GM08714 (cell line): ENCODE results near the gene KIAA1755.
"Not testable (repeated sequence)": the region's sequence is repeated elsewhere in the genome, so short reads cannot be mapped to it uniquely, and the experiment has no call there.

Experiments
- H3K4me3 ChIP-seq: fragments of 200-500 bp; sonication (Bioruptor generic); 2 replicates; pipeline ENCODE4 v1.5.1; 2014; ENCODE audit warnings: mild to moderate bottlenecking, low read length, inconsistent platforms
- ZNF274 ChIP-seq: IDR thresholded peaks from 2 replicates; pipeline ENCODE4 v1.6.1; 2012; ENCODE audit warnings: mild to moderate bottlenecking, low read depth, low read length

KIAA1755 gene

DNA sequence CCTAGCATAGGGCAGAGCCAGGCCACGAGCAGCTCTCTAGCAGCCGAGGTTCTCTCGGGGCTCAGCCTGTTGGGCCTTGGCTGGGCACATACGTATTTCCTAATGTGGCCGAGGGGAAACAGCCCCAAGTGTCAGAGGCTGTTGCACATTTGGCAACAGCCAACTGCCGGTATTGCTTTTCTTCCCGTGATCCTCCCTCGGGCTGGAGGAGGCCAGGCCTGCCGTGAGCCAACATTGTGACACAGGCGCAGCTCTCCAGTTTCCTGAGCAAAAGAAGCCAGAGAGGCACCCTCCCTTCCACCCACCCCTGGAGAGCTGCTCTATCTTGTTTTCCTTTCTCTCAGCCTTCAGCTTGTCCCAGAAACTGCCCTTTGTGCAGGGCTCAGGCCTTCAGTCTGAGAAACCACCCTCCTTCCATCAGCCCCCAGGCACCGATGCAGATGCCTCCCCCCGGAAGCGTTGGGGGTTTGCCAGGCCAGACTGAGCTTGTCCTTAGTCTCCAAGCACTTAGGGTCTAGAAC, 38.3 kb upstream of the KIAA1755 start:
- no peak overlapping the region for H3K4me3 ChIP-seq
- TF ChIP-seq ZNF274, result no peak

DNA sequence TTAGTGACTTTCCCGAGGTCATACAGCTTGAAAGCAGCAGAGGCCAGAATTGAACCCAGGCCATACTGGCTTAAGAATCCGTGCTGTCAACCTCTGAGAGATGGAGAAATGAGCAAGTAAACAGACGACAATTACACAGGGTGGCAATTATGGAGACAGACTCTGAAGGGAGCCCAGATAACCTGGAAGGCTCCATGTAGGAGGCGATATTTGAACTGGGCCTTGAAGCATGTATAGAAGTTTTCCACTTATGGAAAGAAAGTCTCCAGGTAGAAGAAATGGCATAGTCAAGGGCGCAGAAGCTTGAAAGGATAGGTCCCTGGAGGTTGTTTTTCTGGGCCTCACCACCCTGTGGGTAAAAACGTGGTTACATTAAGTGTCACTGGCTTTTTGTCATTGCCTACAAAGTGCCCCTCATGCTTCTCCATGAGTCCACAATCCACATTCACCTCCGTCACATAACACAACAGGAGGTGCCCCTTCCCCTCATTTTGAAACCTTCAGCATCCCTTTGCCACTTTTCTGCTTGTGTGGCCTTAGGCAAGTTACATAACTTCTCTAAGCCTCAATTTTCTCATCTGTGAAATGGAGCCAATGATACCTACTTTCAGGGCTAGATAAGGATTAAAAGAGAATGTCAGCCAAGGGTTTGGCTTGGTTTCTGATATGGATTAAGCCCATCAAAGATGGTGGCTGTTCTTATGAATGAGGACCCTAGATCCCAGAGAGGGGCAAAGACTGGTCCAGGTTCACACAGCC, 37.6 kb upstream of the KIAA1755 start:
- TF ChIP-seq ZNF274, result no peak
- no peak overlapping the region for H3K4me3 ChIP-seq

DNA sequence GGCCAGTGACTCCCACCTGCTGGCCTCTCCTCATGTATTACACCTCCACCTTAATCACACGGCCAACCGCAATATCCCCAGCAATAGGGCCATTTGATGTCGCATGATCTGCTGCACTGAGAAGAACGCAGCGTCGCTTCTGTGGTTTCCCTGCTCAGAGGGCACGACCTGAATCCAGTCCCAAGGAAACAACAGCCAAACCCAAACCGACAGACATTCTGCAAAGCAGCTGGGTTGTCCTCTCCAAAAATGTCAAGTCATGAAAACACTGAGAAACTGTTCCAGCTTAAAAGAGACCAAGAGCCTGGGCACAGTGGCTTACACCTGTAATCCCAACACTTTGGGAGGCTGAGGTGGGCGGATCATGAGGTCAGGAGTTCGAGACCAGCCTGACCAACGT, 35.9 kb upstream of the KIAA1755 start:
- H3K4me3 ChIP-seq, result no peak overlapping the region
- no peak for TF ChIP-seq ZNF274

DNA sequence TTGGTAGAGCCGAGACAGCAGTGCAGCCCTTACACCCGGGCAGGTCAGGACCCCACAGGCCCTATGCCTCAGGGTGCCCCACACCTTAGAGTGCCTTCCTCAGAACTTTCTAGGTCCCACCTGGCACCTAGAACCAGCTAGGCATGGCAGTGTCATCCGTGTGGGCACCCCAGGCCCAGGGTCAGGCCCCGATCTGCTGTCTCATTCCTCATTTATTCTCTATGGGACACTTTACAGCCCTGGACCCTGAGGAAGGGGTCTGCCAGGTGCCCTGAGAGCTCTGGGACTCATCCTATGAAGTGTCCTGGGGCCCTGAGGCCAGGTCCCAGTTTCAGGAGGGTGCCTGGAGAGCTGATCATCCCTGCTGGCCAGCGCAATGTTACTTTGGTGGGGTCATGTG, 35.3 kb upstream of the KIAA1755 start:
- no peak overlapping the region for H3K4me3 ChIP-seq
- no peak for TF ChIP-seq ZNF274

DNA sequence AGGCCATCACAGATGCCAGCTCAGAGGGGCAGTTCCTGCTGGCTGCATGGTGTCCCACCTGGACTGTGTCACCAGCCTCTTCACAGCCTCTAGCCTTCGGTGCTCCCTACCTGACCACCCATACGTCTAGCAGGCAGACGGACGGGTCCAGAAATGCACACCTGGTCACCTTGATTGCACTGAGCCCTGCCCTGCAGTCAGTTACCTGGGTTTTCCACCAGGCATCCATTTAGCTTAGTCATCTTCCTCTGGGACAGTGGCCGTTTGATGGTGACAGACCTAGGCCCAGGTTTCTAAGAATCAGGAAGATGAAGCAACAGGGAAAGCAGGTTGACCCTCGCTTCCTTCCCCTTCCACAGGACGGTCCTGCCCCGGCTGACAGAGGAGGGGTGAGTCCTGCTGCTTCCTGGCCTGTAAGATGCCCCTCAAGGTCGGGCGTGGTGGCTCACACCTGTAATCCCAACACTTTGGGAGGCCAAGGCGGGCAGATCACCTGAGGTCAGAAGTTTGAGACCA, 33.6 kb upstream of the KIAA1755 start:
- no peak overlapping the region for H3K4me3 ChIP-seq
- no peak for TF ChIP-seq ZNF274

DNA sequence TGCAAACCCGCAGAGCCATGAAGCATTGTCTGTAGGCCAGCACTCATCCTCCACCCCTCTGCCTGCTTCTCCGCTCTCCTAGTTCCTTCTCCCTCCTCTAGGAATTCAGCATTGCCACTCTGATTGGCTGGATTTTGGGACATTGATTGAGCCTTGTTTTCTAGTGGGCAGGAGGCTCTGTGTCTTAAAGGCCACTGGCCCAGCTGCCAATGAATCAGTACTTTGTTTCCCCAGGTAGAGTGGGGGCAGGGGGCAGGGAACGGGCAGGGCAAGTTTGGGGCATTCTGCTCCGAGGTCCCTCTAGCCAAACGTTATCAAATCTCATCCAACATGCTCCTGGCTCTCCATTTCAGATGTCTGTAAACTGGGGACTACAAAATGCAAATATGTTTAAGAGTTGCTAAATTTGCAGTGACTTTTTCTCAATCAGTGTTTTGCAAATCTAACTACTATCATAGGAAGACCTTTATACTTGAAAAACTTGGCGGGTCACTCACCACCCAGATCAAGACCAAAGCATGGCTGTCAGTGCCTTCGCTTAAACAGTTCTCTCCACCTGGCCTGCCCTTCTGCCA, 33.0 kb upstream of the KIAA1755 start:
- H3K4me3 ChIP-seq, result no peak overlapping the region
- TF ChIP-seq ZNF274, result no peak

DNA sequence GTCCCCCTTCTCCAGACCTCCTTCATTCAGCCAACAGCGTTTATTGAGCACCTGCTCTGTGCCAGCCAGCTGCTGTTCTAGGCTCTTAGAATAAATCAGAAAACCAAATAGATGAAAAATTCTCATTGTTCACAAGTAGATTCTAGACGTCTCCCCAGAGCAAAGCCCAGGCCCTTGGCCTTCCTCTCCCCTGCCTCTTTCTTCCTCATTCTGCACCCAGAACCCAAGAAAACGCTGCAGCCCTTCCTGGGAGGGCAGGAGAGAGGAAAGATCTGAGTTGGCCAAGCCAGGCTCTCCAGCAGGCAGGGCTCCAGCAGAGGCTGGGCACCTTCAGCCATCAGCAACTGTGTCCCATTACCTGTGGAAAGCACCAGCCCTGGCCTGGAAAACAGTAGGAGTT, 31.4 kb upstream of the KIAA1755 start:
- no peak for TF ChIP-seq ZNF274
- H3K4me3 ChIP-seq, result no peak overlapping the region

DNA sequence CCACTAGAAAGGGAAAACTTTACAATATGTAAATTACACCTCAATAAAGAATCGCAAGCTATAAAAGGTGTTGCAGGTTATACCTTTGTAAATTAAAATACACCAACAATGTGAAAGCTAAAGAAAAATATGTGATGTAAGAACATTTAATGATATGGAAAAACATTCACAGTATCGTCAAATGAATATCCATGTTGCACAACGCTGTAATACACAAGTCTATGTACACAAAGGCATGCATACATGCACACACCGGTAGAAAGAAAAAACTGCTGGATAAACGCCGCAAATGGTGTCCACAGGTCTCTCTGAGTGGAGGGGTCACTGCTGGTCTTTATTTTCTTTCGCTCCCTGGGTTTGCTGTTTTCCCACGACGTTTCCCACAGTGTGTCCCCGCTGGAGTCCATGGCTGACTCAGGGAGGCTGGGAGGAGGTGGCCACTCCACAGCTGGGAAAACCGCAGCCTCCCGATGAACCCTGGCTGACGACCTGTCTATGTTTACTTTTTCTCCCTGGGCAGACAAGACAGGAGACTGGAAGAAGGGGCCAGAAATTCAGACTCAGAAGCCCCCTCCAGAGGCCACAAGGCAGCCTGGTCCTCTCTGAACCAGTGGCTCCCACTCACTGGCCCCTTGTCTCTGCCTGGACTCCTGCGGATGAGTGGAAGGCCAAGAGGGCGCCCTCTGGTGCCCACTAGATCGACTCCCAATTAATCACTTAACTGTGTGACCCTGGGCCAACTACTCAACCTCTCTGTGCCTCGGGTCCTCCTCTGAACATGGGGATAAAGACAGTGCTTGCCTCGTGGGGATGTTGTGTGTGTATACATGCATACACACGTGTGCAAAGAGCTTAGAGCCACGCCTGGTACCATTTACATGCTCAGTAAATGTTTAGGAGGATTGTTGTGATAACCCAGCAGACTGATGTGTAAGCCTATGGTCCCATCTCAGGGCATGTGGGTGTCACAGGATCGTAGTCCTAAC, 30.6 kb upstream of the KIAA1755 start:
- TF ChIP-seq ZNF274, result no peak
- no peak overlapping the region for H3K4me3 ChIP-seq

DNA sequence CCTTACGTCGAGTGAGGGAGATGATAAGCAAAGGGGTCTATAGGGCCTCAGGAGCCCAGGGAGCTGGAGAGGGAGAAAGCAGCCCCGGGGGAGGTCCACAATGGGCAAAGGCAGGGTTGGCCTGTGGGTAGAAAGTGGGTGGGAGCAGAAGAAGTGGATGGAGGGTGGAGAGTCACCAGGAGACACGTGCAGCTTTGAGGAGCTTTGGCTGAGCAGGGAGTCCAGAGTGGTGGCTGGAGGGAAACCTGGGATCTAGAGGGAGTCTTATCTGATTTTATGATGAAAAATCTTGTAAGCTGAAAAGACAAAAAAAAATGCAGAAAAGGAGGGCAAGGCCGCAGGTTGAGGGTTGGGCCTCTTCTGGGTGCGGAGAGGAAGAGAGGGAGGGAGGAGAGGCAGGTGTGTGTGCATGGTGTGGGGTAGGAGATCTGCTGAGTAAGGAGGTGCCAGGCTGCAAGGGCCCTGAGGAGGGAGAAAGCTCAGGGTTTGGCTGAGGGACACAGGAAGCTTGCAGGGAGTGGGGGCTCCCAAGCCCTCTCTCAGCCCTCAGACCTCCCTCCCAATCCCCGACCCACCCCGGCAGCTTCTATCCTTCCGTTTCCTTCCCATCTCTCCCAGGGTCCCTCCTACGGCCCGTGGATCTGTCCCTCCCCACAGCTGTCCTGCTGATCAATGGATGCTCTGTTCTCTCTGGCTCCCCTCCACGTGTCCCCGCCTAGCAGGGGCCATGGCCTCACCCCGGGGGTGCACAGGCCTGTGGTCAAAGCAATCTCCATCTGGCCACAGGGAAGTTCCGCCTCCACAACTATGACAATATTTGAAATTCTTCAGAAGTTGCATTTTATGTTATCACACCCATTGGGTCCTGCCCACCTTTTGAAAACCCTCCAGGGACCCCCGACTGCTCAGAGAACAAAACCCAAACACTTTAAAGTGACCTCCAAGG, 26.3 kb upstream of the KIAA1755 start:
- H3K4me3 ChIP-seq, result no peak overlapping the region
- no peak for TF ChIP-seq ZNF274

DNA sequence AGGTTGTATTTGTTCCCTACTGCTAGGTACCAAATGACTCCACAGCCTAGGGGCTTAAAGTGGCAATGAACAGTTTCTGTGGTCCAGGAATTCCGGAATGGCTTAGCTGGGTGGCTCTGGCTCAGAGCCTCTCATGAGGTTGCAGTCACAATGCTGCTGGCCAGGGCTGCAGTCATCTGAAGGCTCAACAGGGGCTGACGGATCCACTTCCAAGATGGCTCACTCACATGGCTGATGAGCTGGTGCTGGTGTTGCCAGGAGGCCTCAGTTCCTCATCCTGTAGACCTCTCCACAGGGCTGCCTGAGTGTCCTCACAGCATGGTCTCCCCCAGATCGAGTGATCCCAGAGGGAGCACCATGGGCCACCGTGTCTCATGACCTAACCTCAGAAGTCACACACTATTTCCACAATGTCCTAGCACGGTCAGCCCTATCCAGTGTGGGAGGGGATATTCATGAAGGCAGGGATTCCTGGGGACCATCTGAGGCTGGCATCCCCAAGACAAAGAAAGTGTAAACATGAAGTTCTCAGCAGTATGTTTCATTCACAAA, 24.4 kb upstream of the KIAA1755 start:
- TF ChIP-seq ZNF274, result no peak

DNA sequence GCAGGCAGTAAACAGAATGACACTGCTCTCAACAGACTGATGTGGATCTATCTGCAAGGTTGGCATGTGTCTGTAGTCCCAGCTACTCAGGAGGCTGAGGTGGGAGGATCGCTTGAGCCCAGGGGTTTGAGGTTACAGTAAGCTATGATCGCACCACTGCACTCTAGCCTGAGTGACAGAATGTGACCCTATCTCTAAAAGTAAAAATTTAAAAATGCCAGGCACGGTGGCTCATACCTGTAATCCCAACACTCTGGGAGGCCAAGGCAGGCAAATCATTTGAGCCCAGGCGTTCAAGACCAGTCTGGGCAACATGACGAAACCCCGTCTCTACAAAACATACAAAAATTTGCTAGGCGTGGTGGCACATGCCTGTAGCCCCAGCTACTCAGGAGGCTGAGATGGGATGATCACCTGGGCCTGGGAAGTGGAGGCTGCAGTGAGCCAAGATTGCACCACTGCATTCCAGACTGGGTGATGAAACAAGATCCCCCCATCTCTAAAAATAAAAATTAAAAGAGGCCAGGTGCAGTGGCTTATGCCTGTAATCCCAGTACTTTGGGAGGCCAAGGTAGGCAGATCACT, 23.6 kb upstream of the KIAA1755 start:
- not testable (repeated sequence) for H3K4me3 ChIP-seq

More for the DNA sequence above, 24.4 kb upstream of the KIAA1755 start:
- no peak overlapping the region for H3K4me3 ChIP-seq

DNA sequence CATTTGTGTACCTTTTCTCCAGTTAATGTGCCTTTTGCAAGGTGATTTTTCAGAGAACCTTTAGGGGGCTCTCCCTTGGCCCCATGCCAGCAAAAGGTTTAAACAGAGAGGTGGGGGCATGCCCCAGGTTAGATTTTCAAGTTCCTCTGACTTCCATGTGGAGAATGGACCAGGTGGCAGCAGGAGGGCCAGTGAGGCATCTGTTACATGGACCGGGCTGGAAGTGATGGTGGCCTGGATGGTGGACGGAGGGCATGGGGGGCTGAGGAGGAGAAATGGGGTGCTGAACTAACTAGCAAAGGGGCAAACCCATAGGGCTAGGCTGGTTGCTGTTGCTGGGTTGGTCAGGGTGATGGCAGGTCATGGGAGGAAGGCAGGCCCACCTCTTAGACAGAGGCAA, 22.7 kb upstream of the KIAA1755 start:
- H3K4me3 ChIP-seq, result no peak overlapping the region
- no peak for TF ChIP-seq ZNF274

DNA sequence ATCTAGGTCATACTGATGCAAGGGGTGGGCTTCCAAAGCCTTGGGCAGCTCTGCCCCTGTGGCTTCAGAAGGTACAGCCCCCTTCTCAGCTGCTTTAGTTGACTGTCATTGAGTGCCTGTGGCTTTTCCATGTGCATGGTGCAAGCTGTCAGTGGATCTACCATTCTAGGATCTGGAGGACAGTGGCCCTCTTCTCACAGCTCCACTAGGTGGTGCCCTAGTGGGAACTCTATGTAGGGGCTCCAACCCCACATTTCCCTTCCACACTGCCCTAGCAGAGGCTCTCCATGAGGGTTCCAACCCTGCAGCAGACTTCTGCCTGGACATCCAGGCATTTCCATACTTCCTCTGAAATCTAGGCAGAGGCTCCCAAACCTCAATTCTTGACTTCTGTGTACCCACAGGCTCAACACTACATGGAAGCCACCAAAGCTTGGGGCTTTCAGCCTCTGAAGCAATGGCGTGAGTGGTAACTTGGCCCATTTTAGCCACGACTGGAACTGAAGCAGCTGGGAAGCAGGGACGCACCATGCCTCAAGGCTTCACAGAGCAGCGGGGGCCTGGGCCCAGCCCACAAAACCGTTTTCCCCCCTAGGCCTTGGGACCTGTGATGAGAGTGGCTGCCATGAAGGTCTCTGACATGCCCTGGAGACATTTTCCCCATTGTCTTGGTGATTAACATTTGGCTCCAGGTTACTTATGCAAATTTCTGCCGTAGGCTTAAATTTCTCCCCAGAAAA, 20.8 kb upstream of the KIAA1755 start:
- H3K4me3 ChIP-seq, result not testable (repeated sequence)
